ENCODE measurements around the gene EVI5. TPM values are rescaled to one million over a fixed set of nuclear protein-coding genes. Genes with fewer than 3 reads are reported as not detected.
"Not testable (repeated sequence)": the region's sequence is repeated elsewhere in the genome, so short reads cannot be mapped to it uniquely, and the experiment has no call there.

EVI5 gene
- total and polyA plus RNA-seq, 2 experiments from 2014 or later: 16.5 to 20.0 TPM

- Histone ChIP-seq H3K4me1 (ENCODE audit: insufficient read depth) (peaks cover 24% of the 10 kb centered on the region), H3K36me3 (ENCODE audit: low read depth) (no peaks in the 10 kb centered on the region), H4K20me1 (ENCODE audit: insufficient read depth) (no peaks in the 10 kb centered on the region), H3K27me3 (replicated peaks; ENCODE audit: insufficient read depth) (no peaks in the 10 kb centered on the region), H2AFZ (no peak overlapping the region), H3K4me2 (ENCODE audit: unreplicated experiment) (peak overlapping the region; percentile 44), H3K9me2 (ENCODE audit: insufficient read depth) (no peaks in the 10 kb centered on the region), H3K4me3 (no peak overlapping the region), H3K9ac (no peak overlapping the region), H3K79me2 (ENCODE audit: insufficient read depth) (no peaks in the 10 kb centered on the region), H3F3A (ENCODE audit: insufficient read depth) (0 out of 2 replicates have a peak, but pooled peaks cover 3% of the 10 kb centered on the region), H3K27ac (no peak overlapping the region), H3K9me3 (ENCODE audit: low read depth) (no peaks in the 10 kb centered on the region)
- TF ChIP-seq EZH2phosphoT487 (IDR thresholded peaks at IDR 0.05; ENCODE audit: insufficient read depth, low read depth) (no peak), EZH2 (IDR thresholded peaks at IDR 0.05; ENCODE audit: insufficient read depth, poor library complexity, severe bottlenecking) (no peak)
- 3 to 10% methylated on average over 2 of the region's 2 CpGs for WGBS, 2 experiments (ENCODE audit: low coverage in 1 of 2, low lambda C conversion rate in 2 of 2, missing lambda C conversion rate in 2 of 2)
- in situ Hi-C loops (cut with MboI): no loop called here
- DNase-seq: peak; percentile 35
Observed at GRCh38 chr1:92538048-92538412, 246.9 kb downstream of the EVI5 start.

GRCh38 chr1:92536980-92537884, 247.7 kb downstream of the EVI5 start:
- no peak overlapping the region for H2AFZ ChIP-seq
- in situ Hi-C loops (cut with MboI): no loop called here
- no peaks in the 10 kb centered on the region for H3K27me3 ChIP-seq (replicated peaks; ENCODE audit: insufficient read depth)
- peak overlapping the region; percentile 44 for H3K4me2 ChIP-seq (ENCODE audit: unreplicated experiment)
- WGBS, 2 experiments (ENCODE audit: low coverage in 1 of 2, low lambda C conversion rate in 2 of 2, missing lambda C conversion rate in 2 of 2): 19 to 21% methylated on average over 2 of the region's 2 CpGs
- 0 out of 2 replicates have a peak, but pooled peaks cover 3% of the 10 kb centered on the region for H3F3A ChIP-seq (ENCODE audit: insufficient read depth)
- H3K9me2 ChIP-seq (ENCODE audit: insufficient read depth): no peaks in the 10 kb centered on the region
- no peaks in the 10 kb centered on the region for H4K20me1 ChIP-seq (ENCODE audit: insufficient read depth)
- H3K27ac ChIP-seq: no peak overlapping the region
- TF ChIP-seq EZH2phosphoT487 (IDR thresholded peaks at IDR 0.05; ENCODE audit: insufficient read depth, low read depth): no peak
- no peak for TF ChIP-seq EZH2 (IDR thresholded peaks at IDR 0.05; ENCODE audit: insufficient read depth, poor library complexity, severe bottlenecking)
- DNase-seq: peak; percentile 57
- no peaks in the 10 kb centered on the region for H3K36me3 ChIP-seq (ENCODE audit: low read depth)
- H3K4me3 ChIP-seq: no peak overlapping the region
- H3K4me1 ChIP-seq (ENCODE audit: insufficient read depth): peaks cover 24% of the 10 kb centered on the region
- H3K79me2 ChIP-seq (ENCODE audit: insufficient read depth): no peaks in the 10 kb centered on the region
- H3K9me3 ChIP-seq (ENCODE audit: low read depth): no peaks in the 10 kb centered on the region
- no peak overlapping the region for H3K9ac ChIP-seq

DNA sequence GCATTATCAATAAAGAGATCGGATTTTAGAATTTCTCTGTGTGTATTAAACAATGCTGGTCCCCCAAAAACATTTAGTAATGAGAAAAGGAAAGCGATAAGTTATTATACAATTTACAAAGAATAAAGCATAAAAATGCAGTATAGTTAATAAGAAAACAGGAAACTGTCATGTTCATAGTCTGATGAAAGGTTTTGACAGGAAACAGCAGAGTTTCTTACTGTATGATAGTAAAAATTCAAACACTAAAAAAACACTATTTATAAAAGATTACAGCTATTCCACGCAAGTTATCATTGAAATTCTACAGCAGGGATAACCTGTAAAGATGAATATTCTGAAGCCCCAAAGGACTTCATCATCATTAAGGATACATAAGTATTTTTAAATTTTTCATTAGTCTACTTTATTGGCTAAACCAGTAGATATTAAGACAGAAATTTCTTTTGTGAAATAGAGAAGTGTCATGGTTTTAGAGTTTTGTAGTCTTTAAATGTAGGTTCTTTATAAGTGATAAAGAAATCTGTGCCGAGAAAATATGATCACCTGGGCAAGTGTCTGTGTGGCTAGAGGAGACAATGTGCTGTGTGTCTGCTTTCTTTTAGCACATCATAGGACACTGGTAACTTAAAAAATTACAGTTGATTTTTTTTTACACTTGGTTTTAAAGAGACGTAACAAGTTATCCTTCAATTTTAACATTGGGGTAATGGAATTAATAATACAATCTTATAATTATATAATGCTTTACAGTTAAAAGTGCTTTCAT, 248.5 kb downstream of the EVI5 start:
- Histone ChIP-seq H4K20me1 (ENCODE audit: insufficient read depth) (no peaks in the 10 kb centered on the region), H3K79me2 (ENCODE audit: insufficient read depth) (no peaks in the 10 kb centered on the region), H3K27me3 (replicated peaks; ENCODE audit: insufficient read depth) (no peaks in the 10 kb centered on the region), H3K9me2 (ENCODE audit: insufficient read depth) (no peaks in the 10 kb centered on the region), H3K4me3 (no peak overlapping the region), H3K9me3 (ENCODE audit: low read depth) (no peaks in the 10 kb centered on the region), H3K4me2 (ENCODE audit: unreplicated experiment) (no peak overlapping the region), H3K9ac (no peak overlapping the region), H3K27ac (no peak overlapping the region), H2AFZ (no peak overlapping the region), H3F3A (ENCODE audit: insufficient read depth) (0 out of 2 replicates have a peak, but pooled peaks cover 3% of the 10 kb centered on the region), H3K4me1 (ENCODE audit: insufficient read depth) (peaks cover 24% of the 10 kb centered on the region), H3K36me3 (ENCODE audit: low read depth) (no peaks in the 10 kb centered on the region)
- no peak for TF ChIP-seq EZH2 (IDR thresholded peaks at IDR 0.05; ENCODE audit: insufficient read depth, poor library complexity, severe bottlenecking)
- no peak for TF ChIP-seq EZH2phosphoT487 (IDR thresholded peaks at IDR 0.05; ENCODE audit: insufficient read depth, low read depth)
- in situ Hi-C loops (cut with MboI): no loop called here
- 97% methylated on average over 5 of the region's 5 CpGs for WGBS, 2 experiments (ENCODE audit: low coverage in 1 of 2, low lambda C conversion rate in 2 of 2, missing lambda C conversion rate in 2 of 2)
- DNase-seq: no peak

- H2AFZ ChIP-seq; in situ Hi-C loops (cut with MboI); H3K9me2 ChIP-seq (ENCODE audit: insufficient read depth); H4K20me1 ChIP-seq (ENCODE audit: insufficient read depth); H3K4me2 ChIP-seq (ENCODE audit: unreplicated experiment); H3K27ac ChIP-seq; H3K9me3 ChIP-seq (ENCODE audit: low read depth); H3K4me3 ChIP-seq; H3K4me1 ChIP-seq (ENCODE audit: insufficient read depth); H3K27me3 ChIP-seq (replicated peaks; ENCODE audit: insufficient read depth); H3K9ac ChIP-seq; H3K79me2 ChIP-seq (ENCODE audit: insufficient read depth); DNase-seq; H3K36me3 ChIP-seq (ENCODE audit: low read depth); H3F3A ChIP-seq (ENCODE audit: insufficient read depth): not testable (repeated sequence)
- 93% methylated on average over 4 of the region's 4 CpGs for WGBS, 2 experiments (ENCODE audit: low coverage in 1 of 2, low lambda C conversion rate in 2 of 2, missing lambda C conversion rate in 2 of 2)
Observed at GRCh38 chr1:92532371-92532770, 252.5 kb downstream of the EVI5 start.

- H3K27ac ChIP-seq; H3F3A ChIP-seq (ENCODE audit: insufficient read depth); H3K9me2 ChIP-seq (ENCODE audit: insufficient read depth); in situ Hi-C loops (cut with MboI); H3K9ac ChIP-seq; H3K4me3 ChIP-seq; H3K9me3 ChIP-seq (ENCODE audit: low read depth); H2AFZ ChIP-seq; H3K79me2 ChIP-seq (ENCODE audit: insufficient read depth); H3K4me2 ChIP-seq (ENCODE audit: unreplicated experiment); H3K36me3 ChIP-seq (ENCODE audit: low read depth); H4K20me1 ChIP-seq (ENCODE audit: insufficient read depth); H3K4me1 ChIP-seq (ENCODE audit: insufficient read depth); DNase-seq; H3K27me3 ChIP-seq (replicated peaks; ENCODE audit: insufficient read depth): not testable (repeated sequence)
- 94 to 95% methylated on average over 3 of the region's 3 CpGs for WGBS, 2 experiments (ENCODE audit: low coverage in 1 of 2, low lambda C conversion rate in 2 of 2, missing lambda C conversion rate in 2 of 2)
Observed at GRCh38 chr1:92531939-92532338, 253.0 kb downstream of the EVI5 start.

Measured in GM23248 (cell line).